Measurements from ENCODE around the gene SYNCRIP. TPM values are rescaled to one million over a fixed set of nuclear protein-coding genes. Genes with fewer than 3 reads are reported as not detected.
"Not testable (repeated sequence)": the region's sequence is repeated elsewhere in the genome, so short reads cannot be mapped to it uniquely, and the experiment has no call there.

SYNCRIP gene
- total RNA-seq, 1 donor from 2014 or later, result 93.6 TPM

DNA sequence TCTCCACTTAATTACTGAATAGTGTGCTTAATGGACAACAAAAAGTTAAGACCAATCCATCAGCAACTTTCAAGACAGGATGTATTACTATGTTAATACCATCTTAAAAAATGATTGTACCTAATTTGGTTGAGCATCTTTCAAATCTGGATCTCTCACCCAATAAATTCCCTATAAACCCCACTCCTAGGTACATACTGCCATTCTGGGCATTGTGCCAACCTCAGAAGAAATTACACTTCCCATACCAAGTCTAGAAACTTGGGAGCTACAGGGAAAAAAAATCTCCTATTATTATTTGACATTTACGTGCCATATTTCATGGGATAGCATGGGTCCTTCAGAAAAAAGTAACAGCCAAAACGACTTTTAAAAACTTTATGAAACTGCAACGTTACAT is 5.1 kb downstream of the SYNCRIP start:
- no peak for DNase-seq
- peaks cover 24% of the 10 kb centered on the region for H3K4me1 Mint-ChIP-seq (ENCODE audit: low read depth, unreplicated experiment)
- no peaks in the 10 kb centered on the region for H3K36me3 Mint-ChIP-seq (ENCODE audit: unreplicated experiment)
- TF ChIP-seq, protein P1, sequence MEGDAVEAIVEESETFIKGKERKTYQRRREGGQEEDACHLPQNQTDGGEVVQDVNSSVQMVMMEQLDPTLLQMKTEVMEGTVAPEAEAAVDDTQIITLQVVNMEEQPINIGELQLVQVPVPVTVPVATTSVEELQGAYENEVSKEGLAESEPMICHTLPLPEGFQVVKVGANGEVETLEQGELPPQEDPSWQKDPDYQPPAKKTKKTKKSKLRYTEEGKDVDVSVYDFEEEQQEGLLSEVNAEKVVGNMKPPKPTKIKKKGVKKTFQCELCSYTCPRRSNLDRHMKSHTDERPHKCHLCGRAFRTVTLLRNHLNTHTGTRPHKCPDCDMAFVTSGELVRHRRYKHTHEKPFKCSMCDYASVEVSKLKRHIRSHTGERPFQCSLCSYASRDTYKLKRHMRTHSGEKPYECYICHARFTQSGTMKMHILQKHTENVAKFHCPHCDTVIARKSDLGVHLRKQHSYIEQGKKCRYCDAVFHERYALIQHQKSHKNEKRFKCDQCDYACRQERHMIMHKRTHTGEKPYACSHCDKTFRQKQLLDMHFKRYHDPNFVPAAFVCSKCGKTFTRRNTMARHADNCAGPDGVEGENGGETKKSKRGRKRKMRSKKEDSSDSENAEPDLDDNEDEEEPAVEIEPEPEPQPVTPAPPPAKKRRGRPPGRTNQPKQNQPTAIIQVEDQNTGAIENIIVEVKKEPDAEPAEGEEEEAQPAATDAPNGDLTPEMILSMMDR (IDR thresholded peaks at IDR 0.05; ENCODE audit: partially characterized antibody, unreplicated experiment), result no peak
- no peak overlapping the region for H3K4me3 Mint-ChIP-seq (ENCODE audit: unreplicated experiment)
- peaks cover 9% of the 10 kb centered on the region for H3K27me3 Mint-ChIP-seq (ENCODE audit: unreplicated experiment)
- peaks cover 12% of the 10 kb centered on the region for H3K9me3 Mint-ChIP-seq (ENCODE audit: unreplicated experiment)
- no peak overlapping the region for H3K27ac Mint-ChIP-seq (ENCODE audit: unreplicated experiment)

DNA sequence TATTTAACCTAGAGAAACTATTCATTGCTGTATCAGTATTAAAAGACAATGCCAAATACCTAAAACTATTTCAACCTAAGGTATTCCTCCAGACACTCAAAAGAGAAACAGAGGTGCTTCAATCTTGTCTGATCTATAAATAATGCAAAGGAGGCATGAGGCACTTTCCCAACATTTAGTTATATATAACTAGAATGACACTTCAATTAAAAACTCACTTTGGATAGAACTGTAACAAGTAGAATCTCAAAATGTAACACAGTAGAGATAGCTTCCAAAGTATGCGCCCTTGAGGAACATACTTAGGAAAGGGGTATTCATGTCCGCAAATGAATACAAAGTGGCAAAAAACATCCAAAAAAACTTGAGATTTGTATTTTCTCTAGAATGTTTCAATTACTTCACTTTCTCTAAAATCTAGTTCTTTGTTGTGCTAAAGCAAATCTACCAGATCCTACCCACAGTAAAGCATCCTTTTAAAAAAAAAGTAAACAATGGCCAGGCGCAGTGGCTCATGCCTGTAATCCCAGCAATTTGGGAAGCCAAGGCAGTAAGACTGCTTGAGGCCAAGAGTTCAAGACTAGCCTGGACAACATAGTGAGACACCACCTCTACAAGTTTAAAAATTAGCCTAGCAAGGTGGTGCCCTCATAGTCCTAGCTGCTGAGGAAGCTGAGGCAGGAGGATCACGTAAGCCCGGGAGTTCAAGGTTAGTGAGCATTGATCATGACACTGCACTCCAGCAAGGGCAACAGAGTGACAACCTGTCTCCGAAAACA is 10.3 kb downstream of the SYNCRIP start:
- TF ChIP-seq, protein P1 (IDR thresholded peaks at IDR 0.05; ENCODE audit: partially characterized antibody, unreplicated experiment), result no peak
- H3K27ac Mint-ChIP-seq (ENCODE audit: unreplicated experiment), result no peak overlapping the region
- H3K4me3 Mint-ChIP-seq (ENCODE audit: unreplicated experiment), result no peak overlapping the region
- H3K36me3 Mint-ChIP-seq (ENCODE audit: unreplicated experiment), result peaks cover 8% of the 10 kb centered on the region
- H3K27me3 Mint-ChIP-seq (ENCODE audit: unreplicated experiment), result no peaks in the 10 kb centered on the region
- peaks cover 5% of the 10 kb centered on the region for H3K4me1 Mint-ChIP-seq (ENCODE audit: low read depth, unreplicated experiment)
- H3K9me3 Mint-ChIP-seq (ENCODE audit: unreplicated experiment), result peaks cover 1% of the 10 kb centered on the region
- DNase-seq, result no peak

DNA sequence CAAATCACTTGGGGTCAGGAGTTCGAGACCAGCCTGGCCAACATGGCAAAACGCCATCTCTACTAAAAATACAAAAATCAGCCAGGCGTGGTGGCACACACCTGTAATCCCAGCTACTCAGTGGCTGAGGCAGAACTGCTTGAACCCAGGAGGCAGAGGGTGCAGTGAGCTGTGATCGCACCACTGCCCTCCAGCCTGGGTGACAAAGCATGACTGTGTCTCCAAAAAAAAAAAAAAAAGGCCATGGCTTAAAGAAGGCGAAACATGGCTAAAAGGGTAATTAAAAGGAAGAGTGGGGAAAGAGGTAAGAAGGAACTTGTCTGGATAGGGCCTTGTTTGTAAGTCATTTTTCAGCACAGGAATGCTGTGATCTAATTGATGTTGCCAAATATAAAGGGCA is 11.6 kb downstream of the SYNCRIP start:
- H3K4me3 Mint-ChIP-seq (ENCODE audit: unreplicated experiment); DNase-seq; H3K9me3 Mint-ChIP-seq (ENCODE audit: unreplicated experiment); H3K4me1 Mint-ChIP-seq (ENCODE audit: low read depth, unreplicated experiment); H3K36me3 Mint-ChIP-seq (ENCODE audit: unreplicated experiment); H3K27me3 Mint-ChIP-seq (ENCODE audit: unreplicated experiment): not testable (repeated sequence)
- peak overlapping the region; percentile 52 for H3K27ac Mint-ChIP-seq (ENCODE audit: unreplicated experiment)

DNA sequence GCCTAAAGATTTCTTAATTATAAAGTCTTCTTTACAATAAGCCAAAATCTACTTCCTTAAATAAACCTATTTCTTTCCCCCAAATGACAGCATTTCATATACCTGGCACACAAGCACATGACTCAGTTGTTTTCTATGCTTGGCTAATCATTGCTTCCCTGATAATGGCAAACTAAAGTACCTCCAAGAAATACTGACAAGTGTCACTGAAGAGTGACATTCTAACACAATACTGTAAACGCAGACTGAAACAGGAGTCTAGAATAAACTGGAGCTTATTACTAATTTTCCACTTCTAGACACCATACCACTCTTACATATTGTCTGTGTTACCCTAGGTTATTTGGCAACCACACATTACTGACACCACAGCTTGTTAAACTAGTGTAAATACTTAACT is 14.3 kb downstream of the SYNCRIP start:
- Mint-ChIP-seq H3K4me1 (ENCODE audit: low read depth, unreplicated experiment) (peaks cover 1% of the 10 kb centered on the region), H3K27ac (ENCODE audit: unreplicated experiment) (peak overlapping the region; percentile 67), H3K9me3 (ENCODE audit: unreplicated experiment) (peaks cover 3% of the 10 kb centered on the region), H3K36me3 (ENCODE audit: unreplicated experiment) (peaks cover 8% of the 10 kb centered on the region), H3K4me3 (ENCODE audit: unreplicated experiment) (no peak overlapping the region), H3K27me3 (ENCODE audit: unreplicated experiment) (no peaks in the 10 kb centered on the region)
- TF ChIP-seq, protein P1 (IDR thresholded peaks at IDR 0.05; ENCODE audit: partially characterized antibody, unreplicated experiment), result no peak
- DNase-seq, result no peak

DNA sequence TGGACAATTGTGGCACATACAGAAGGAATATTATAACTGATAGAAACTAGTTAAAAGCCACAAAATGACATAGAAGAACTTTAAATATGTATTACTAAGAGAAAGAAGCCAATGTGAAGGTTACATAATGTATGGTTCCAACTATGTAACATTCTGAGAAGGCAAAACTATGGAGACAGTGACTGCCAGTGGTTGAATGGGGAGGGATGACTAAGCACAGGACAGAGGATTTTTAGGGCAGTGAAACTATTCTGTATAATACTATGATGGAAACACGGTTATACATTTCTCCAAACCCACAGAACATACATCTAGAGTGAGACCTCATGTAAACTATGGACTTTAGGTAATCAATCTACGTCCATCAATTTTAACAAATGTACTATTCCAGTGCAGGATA is 22.4 kb downstream of the SYNCRIP start:
- Mint-ChIP-seq H3K9me3 (ENCODE audit: unreplicated experiment) (peaks cover 3% of the 10 kb centered on the region), H3K36me3 (ENCODE audit: unreplicated experiment) (no peaks in the 10 kb centered on the region)
- TF ChIP-seq, protein P1 (IDR thresholded peaks at IDR 0.05; ENCODE audit: partially characterized antibody, unreplicated experiment), result no peak

More for the DNA sequence above, 22.4 kb downstream of the SYNCRIP start:
- no peaks in the 10 kb centered on the region for H3K4me1 Mint-ChIP-seq (ENCODE audit: low read depth, unreplicated experiment)
- no peak overlapping the region for H3K4me3 Mint-ChIP-seq (ENCODE audit: unreplicated experiment)
- H3K27me3 Mint-ChIP-seq (ENCODE audit: unreplicated experiment), result peaks cover 3% of the 10 kb centered on the region
- DNase-seq, result no peak
- H3K27ac Mint-ChIP-seq (ENCODE audit: unreplicated experiment), result no peak overlapping the region

Measured in glutamatergic neuron (in vitro differentiated cells).